Measurements from ENCODE around the gene SPDYE16. TPM values are rescaled to one million over a fixed set of nuclear protein-coding genes. Genes with fewer than 3 reads are reported as not detected.
"Not testable (repeated sequence)": the region's sequence is repeated elsewhere in the genome, so short reads cannot be mapped to it uniquely, and the experiment has no call there.

The SPDYE16 gene, protein sequence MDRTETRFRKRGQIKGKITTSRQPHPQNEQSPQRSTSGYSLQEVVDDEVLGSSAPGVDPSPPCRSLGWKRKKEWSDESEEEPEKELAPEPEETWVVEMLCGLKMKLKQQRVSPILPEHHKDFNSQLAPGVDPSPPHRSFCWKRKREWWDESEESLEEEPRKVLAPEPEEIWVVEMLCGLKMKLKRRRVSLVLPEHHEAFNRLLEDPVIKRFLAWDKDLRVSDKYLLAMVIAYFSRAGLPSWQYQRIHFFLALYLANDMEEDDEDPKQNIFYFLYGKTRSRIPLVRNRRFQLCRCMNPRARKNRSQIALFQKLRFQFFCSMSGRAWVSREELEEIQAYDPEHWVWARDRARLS
- 1 to 10 TPM; 1.0 to 1.8 (median 1.3) TPM for polyA plus RNA-seq (ENCODE audit: insufficient read length in 3 of 3)

DNA sequence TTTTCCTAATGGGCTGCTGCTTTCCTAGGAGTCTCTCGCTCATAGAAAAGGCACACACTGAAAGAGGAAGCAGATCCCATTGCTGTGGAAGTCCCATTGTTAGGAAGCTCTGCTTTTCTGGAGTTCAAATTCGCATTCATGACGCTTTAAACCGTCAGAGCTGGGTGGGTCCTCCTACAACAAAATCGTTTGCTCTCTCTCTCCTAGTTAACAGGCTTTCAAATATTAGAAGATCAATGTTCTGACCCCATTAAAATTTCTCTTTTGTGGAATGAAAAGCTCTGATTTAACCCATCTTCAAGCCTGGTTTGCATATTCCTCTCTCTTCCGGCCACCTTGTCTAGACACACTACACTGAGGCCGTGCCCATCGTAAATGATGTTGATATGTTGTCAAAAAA lies at the start of gene SPDYE16:
Gene SPDYE16 (minus strand): TSS at position 101 of the 400 bp plus-strand sequence. CDS start 1,838 bp downstream, outside the sequence.
- not testable (repeated sequence) for DNase-seq (ENCODE audit: low read depth in 3 of 3, low spot score in 2 of 3)

GRCh38 chr7:76592694-76593093 lies 49.6 kb upstream of the SPDYE16 start:
- not testable (repeated sequence) for DNase-seq (ENCODE audit: low read depth in 3 of 3, low spot score in 2 of 3)

- not testable (repeated sequence) for DNase-seq (ENCODE audit: low read depth in 3 of 3, low spot score in 2 of 3)
Observed at GRCh38 chr7:76591602-76592304, 48.7 kb upstream of the SPDYE16 start.

DNA sequence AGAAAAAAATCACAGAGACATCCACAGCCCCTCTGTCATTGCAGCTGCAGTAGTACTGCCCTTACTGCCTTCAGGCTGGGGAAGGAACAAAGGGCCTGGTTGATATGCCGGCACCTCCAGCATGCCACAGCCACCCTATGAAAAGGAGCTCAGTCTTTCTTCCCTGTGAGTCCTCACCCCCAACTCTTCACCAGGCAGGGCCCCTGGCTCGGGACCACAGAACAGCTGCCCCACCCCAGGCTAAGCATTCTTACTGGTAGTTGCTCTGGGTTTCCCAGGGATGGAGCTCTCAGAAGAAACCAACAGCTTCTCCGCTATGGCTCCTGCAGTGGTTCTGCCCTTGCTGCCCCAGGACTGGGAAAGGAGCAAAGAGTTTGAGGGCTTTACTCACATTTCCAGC lies 47.9 kb upstream of the SPDYE16 start:
- DNase-seq (ENCODE audit: low read depth in 3 of 3, low spot score in 2 of 3), result not testable (repeated sequence)

GRCh38 chr7:76588586-76588985 lies 45.5 kb upstream of the SPDYE16 start:
- DNase-seq (ENCODE audit: low read depth in 3 of 3, low spot score in 2 of 3), result not testable (repeated sequence)

DNA sequence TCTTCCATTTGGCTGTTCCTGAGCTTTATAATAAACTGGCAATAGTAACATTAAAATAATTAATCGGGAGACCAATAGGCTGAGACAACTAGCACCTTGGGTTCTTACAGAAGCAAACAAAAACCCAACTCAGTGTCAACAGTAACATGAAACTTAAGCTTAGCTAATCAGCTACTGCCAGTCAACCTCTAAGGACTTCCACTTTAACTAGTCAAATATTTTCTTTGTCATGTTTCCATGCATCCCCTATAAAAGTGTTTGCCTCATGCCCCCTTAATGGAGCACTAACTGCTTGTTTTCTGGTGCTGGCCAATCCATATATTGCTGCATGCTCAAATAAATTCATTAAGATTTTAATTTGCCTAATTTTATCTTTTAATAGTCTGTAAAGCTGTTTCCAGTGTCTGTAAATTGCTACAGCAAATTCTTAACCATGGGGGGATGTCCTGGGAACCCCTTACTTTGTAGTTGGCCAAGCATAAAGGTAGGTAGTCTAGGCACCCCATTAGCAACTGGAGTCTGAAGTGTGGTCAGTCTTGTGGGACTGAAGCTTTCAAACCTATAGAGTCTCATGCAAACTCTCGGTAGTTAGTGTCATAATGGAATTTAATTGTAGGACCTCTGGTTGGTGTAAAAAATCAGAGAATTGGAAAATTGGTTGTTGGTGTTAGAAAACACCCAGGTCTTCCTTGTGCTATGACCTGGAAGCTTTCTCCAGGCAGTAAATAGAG lies 43.7 kb upstream of the SPDYE16 start:
- not testable (repeated sequence) for DNase-seq (ENCODE audit: low read depth in 3 of 3, low spot score in 2 of 3)

GRCh38 chr7:76583636-76584281 lies 40.7 kb upstream of the SPDYE16 start:
- DNase-seq (ENCODE audit: low read depth in 3 of 3, low spot score in 2 of 3), result peak in 1 of 3 donors; percentile 5

- DNase-seq (ENCODE audit: low read depth in 3 of 3, low spot score in 2 of 3), result not testable (repeated sequence)
Observed at GRCh38 chr7:76582848-76583631, 39.9 kb upstream of the SPDYE16 start.

GRCh38 chr7:76575919-76576655 lies 33.0 kb upstream of the SPDYE16 start:
- DNase-seq (ENCODE audit: low read depth in 3 of 3, low spot score in 2 of 3), result not testable (repeated sequence)

DNA sequence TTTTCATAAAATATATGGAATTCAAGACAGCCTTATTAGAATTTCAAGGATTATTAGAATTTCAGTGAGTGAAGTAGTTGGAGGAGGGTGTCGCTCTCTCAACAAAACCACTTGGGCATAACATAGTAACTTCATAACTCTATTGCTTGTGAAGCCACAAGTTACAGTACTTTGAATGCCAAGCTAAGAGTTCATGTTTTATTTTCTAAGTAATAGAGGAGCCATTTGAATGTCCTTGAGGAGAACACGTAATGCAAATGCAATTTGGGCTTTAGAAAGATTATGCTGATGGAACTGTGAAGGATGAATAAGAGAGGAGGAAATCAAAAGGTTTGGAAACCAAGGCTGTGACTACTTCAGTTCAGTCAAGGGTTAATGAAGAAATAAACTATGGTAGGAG lies 32.3 kb upstream of the SPDYE16 start:
- DNase-seq (ENCODE audit: low read depth in 3 of 3, low spot score in 2 of 3), result not testable (repeated sequence)

- not testable (repeated sequence) for DNase-seq (ENCODE audit: low read depth in 3 of 3, low spot score in 2 of 3)
Observed at GRCh38 chr7:76572296-76572695, 29.2 kb upstream of the SPDYE16 start.

DNA sequence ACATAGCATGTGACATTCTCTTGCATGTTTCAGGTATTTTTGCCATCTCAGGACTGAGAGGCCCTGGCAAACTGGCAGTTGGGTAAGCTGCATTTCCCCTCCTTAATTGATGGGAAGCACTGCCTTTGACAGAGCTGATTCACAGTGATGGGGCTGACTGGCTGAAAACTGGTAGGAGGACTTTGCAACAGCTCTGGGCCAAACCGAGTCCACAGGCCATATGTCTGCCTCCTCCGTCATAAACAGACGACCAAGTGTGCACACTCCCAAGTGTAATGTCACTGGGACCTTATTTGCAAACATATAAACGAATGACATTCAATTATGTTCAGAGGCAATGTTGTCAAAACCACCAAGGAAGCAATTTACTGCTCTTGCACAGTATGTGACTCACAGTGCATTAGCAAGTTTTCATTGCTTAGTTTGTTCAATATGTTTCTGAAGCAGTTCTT lies 27.3 kb upstream of the SPDYE16 start:
- not testable (repeated sequence) for DNase-seq (ENCODE audit: low read depth in 3 of 3, low spot score in 2 of 3)

GRCh38 chr7:76568742-76569141 lies 25.6 kb upstream of the SPDYE16 start:
- not testable (repeated sequence) for DNase-seq (ENCODE audit: low read depth in 3 of 3, low spot score in 2 of 3)

DNA sequence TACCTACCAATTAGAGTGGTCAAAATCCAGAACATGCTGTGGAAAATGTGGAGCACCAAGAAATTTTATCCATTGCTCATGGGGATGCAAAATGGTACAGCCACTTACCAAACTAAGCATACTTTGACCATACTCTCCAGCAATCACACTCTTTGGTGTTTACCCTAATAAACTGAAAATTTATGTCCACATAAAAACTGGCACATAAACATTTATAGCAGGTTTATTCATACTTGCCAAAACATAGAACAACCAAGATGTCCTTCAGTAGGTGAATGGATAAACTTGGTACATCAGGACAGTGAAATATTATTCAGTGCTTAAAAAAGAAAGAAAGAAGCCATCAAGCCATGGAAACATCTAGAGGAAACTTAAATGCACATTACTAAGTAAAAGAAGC lies 24.7 kb upstream of the SPDYE16 start:
- DNase-seq (ENCODE audit: low read depth in 3 of 3, low spot score in 2 of 3), result not testable (repeated sequence)

GRCh38 chr7:76567311-76567710 lies 24.2 kb upstream of the SPDYE16 start:
- DNase-seq (ENCODE audit: low read depth in 3 of 3, low spot score in 2 of 3), result not testable (repeated sequence)

DNA sequence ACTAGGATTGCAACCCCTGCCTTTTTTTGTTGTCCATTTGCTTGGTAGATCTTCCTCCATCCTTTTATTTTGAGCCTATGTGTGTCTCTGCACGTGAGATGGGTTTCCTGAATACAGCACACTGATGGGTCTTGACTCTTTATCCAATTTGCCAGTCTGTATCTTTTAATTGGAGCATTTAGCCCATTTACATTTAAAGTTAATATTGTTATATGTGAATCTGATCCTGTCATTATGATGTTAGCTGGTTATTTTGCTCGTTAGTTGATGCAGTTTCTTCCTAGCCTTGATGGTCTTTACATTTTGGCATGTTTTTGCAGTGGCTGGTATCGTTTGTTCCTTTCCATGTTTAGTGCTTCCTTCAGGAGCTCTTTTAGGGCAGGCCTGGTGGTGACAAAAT lies 21.9 kb upstream of the SPDYE16 start:
- not testable (repeated sequence) for DNase-seq (ENCODE audit: low read depth in 3 of 3, low spot score in 2 of 3)

DNA sequence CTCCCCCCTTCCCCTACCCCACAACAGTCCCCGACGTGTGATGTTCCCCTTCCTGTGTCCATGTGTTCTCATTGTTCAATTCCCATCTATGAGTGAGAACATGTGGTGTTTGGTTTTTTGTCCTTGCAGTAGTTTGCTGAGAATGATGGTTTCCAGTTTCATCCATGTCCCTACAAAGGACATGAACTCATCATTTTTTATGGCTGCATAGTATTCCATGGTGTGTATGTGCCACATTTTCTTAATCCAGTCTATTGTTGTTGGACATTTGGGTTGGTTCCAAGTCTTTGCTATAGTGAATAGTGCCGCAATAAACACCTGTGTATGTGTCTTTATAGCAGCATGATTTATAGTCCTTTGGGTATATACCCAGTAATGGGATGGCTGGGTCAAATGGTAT lies 18.2 kb upstream of the SPDYE16 start:
- DNase-seq (ENCODE audit: low read depth in 3 of 3, low spot score in 2 of 3), result not testable (repeated sequence)

- DNase-seq (ENCODE audit: low read depth in 3 of 3, low spot score in 2 of 3), result not testable (repeated sequence)
Observed at GRCh38 chr7:76560157-76560556, 17.1 kb upstream of the SPDYE16 start.

DNA sequence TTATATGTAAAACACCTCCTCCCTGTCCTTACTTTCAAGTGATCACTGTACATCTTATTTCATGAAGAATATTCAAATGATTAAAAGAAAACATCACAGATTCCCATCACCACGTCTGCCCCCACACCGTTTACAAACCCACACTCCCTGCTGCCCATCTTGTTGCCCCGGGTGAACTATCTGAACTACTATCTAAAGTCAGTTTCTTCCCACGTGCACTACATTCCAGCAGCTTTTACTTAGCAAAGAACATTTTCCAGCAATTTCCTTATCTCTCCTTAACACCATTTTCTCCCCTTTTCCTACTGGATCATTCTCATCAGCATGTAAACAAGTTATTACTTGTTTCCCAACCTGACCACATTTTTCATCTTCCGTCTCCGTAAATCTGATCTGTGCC lies 16.6 kb upstream of the SPDYE16 start:
- DNase-seq (ENCODE audit: low read depth in 3 of 3, low spot score in 2 of 3), result not testable (repeated sequence)
